GM12891 (cell line): ENCODE data around the gene TUBGCP2.

ENCODE experiments used
- DNase-seq: peaks from one replicate; pipeline ENCODE4 v3.0.0; 2011; ENCODE audit warnings: low spot score; ENCODE audit not compliant: insufficient read length
- FAIRE-seq: peaks from 2 replicates; lab custom pipeline; 2011; peaks lifted over from hg19 to GRCh38; lab: Jason Lieb, UNC
- PAX5 ChIP-seq: IDR thresholded peaks from 2 replicates; pipeline ENCODE4 v1.6.1; 2011; ENCODE audit warnings: low read length, moderate library complexity, mild to moderate bottlenecking; ENCODE audit not compliant: insufficient read depth, severe bottlenecking
- POLR2A ChIP-seq: IDR thresholded peaks from 2 replicates; pipeline ENCODE4 v1.6.1; 2011; ENCODE audit warnings: low read depth, low read length, control low read depth
- POLR2AphosphoS5 ChIP-seq: IDR thresholded peaks from 2 replicates; pipeline ENCODE4 v1.6.1; 2011; ENCODE audit warnings: low read depth, low read length, control low read depth
- POU2F2 ChIP-seq: IDR thresholded peaks from 2 replicates; pipeline ENCODE4 v1.6.1; 2011; ENCODE audit warnings: low read depth, mild to moderate bottlenecking, control low read depth, low read length, moderate library complexity
- SPI1 ChIP-seq: IDR thresholded peaks from 2 replicates; pipeline ENCODE4 v1.6.1; 2011; ENCODE audit warnings: low read depth, low read length, control low read depth
- TAF1 ChIP-seq: IDR thresholded peaks from 2 replicates; pipeline ENCODE4 v1.6.1; 2011; ENCODE audit warnings: low read depth, low read length, control low read depth

TUBGCP2 gene

DNA sequence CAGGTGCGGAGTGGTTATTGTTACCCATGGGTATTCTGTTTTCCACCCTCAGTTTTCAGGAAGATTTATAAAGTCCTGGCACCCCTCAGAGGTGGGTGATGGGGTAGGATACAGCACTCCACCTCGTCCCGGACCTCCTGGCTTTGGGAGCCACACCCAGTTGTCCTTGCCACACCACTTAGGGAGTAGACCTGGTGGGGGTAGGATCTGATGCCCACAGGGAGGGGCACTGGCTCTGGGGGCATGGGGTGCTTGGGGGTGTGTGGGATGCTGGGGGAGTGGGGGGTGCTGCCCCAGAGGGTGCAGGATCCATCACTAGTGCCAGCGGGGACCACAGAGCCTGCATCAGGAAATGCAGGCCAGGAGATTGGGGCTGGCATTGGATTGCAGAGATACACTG, 4.5 kb upstream of the TUBGCP2 start:
- DNase-seq (no peak), FAIRE-seq (no peak)
- TF ChIP-seq SPI1 (no peak), POU2F2 (no peak), PAX5 (no peak), POLR2A (no peak), TAF1 (no peak), POLR2AphosphoS5 (no peak)

DNA sequence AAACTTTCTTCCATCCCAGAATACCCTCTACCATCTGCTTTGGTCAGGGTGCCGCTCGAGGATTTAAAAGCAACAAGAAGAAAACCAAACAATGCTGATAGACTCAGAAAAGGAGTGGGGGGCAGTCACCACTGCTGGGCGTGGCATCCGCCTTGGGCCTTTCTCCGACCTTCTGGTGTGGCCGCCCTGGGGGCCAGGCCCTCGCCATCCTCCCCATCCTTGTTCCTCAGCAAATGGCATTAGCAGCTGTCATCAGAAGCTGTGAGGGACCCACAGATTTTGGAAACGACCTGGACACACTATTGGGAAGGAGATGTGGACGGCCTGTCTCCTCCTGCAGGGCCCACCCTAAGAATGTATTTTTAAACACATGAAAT, 4.1 kb upstream of the TUBGCP2 start:
- FAIRE-seq = no peak
- no peak for DNase-seq
- no peak for TF ChIP-seq TAF1
- TF ChIP-seq PAX5 = no peak

DNA sequence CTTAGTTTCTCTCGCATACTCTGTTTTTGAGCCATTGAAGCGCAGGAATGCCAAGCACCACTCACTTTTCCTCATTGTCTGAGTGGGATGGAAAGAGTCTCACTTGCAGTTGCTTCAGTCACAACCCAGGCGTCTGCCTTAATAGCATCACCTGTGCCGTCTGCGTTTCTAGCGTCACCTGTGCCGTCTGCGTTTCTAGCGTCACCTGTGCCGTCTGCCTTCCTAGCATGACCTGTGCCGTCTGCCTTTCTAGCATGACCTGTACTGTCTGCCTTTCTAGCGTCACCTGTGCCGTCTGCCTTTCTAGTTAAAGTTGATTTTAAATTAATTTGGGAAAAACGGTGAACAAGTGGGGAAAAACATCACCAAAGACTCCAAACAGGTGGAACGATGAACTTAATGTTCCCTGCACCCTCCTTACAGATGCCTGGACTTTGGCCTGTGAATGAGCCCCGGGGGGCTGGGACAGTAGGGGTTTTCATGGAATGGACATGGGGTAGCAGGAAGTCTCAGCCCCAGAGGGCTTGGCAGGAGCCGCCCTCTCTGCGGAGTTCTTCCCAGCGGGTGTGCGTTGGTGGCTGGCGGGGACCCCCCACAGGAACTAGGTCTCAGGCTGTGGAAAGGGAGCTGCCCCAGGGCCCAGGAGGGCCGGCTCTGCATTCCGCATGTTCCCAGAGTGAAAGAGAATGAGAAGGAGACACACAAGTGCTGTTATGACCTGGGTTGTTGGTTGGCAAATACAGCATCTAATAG, 3.5 kb upstream of the TUBGCP2 start:
- TF ChIP-seq TAF1 = no peak
- no peak for TF ChIP-seq SPI1
- no peak for TF ChIP-seq PAX5
- no peak for TF ChIP-seq POU2F2
- no peak for TF ChIP-seq POLR2A
- TF ChIP-seq POLR2AphosphoS5 = no peak
- no peak for FAIRE-seq

DNA sequence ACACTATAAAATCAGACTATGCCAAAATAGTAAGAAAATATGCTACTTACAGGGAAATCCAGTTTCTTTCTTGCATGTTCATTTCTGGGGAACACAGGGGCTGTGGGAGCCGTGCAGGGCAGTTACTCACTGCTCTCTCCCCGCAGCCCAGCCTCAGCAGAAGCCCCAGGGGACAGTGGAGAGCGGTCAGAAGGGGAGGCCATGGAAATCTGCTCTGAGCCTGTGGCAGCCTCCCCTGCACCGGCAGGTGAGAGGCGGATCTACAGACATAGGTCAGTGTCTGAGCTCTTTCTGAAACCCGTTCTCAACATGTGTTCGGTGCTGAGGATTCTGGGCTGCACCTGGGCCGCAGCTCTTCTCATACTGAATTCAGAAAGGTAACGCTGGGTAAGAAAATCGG, 2.9 kb upstream of the TUBGCP2 start:
- FAIRE-seq (no peak), DNase-seq (no peak)
- TF ChIP-seq POLR2A = no peak
- no peak for TF ChIP-seq SPI1
- no peak for TF ChIP-seq POU2F2
- no peak for TF ChIP-seq POLR2AphosphoS5
- TF ChIP-seq PAX5 = no peak
- no peak for TF ChIP-seq TAF1

More for the DNA sequence above, 3.5 kb upstream of the TUBGCP2 start:
- DNase-seq = no peak

DNA sequence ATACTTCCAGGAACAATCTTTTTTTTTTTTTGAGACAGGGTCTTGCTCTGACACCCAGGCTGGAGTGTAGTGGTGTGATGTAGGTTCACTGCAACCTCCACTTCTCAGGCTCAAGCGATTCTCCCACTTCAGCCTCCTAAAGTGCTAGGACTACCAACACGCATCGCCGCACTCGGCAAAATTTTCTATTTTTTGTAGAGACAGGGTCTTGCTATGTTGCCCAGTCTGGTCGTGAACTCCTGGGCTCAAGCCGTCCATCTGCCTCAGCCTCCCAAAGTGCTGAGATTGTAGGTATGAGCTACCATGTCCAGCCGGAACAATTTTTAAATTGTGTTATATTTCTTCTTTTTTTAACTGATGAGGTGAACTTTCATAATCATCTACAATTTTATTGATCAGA, 2.1 kb upstream of the TUBGCP2 start:
- FAIRE-seq = no peak
- TF ChIP-seq POLR2A (no peak), TAF1 (no peak), POU2F2 (no peak), SPI1 (no peak), PAX5 (no peak), POLR2AphosphoS5 (no peak)
- no peak for DNase-seq

DNA sequence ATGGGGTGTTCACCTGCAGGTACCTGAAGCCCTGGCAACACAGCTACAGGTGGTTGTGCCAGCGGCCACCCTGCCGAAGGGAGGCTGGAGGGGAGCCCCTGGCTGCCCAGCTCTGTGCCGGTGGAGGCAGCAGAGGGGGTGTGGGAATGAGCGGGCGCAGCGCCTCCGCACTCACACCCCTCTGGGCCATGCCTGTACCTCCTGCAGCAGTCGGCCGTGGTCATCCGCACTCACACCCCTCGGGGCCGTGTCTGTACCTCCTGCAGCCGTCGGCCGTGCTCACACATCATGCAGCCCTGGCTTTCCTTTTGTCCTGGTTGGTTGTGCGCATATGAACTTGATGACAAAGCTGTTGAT, 1.7 kb upstream of the TUBGCP2 start:
- TF ChIP-seq SPI1 (no peak), POLR2A (no peak), POLR2AphosphoS5 (no peak), POU2F2 (no peak), TAF1 (no peak), PAX5 (no peak)
- no peak for FAIRE-seq
- no peak for DNase-seq

DNA sequence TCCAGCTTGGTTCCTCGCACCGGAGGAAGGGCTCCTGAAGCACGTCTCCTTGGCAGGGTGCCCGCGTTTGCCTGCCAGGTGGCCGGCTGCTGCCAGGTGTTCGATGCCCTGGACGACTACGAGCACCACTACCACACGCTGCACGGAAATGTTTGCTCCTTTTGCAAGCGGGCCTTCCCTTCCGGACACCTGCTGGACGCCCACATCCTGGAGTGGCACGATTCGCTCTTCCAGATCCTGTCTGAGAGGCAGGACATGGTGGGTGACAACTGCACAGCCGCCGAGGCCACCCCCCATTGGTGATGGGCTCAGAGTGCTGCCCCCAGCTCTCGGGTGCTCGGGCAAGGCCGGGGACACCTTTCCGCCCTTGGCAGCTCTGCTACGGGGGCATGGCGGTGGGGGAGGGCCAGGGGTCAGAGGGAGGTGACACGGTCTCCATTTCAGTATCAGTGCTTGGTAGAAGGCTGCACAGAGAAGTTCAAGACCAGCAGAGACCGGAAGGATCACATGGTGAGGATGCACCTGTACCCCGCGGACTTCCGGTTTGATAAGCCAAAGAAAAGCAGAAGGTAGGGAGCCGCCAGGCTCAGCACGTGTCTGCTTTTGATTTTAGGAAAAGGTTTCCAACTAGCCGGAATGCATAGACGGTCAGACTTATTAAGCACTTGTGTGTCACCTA, 1.2 kb upstream of the TUBGCP2 start:
- DNase-seq = no peak
- TF ChIP-seq TAF1 (no peak), POLR2A (no peak), POU2F2 (no peak), PAX5 (no peak), SPI1 (no peak), POLR2AphosphoS5 (no peak)
- FAIRE-seq = no peak

DNA sequence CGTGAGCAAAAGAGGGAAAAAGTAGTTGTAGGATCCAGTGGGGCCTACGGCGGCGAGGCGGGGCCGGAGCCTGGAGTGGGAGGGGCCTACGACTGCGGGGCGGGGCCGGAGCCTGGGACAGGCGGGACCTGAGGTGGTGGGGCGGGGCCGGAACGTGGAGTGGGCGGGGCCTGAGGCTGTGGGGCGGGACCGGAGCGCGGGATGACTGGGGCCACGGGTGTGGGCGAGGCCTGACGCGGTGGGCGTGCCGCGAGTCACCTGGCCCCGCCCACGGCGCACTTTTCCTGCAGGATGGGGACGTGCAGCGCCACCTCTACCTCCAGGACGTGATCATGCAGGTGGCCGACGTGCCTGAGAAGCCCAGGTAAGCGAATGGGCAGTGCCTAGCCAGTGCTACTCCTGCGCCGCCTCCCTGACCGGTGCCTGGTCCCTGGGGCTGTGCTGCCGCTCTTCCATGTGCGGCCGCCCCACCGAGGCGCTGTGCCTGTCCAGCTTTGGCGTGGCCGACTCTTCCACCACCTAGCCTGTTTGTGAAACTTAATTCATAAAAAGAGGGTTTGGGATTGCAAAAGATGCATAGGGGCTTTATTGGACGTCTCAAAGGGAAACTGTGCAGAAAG, 538 bp upstream of the TUBGCP2 start:
- DNase-seq (peak; percentile 96), FAIRE-seq (no peak)
- TF ChIP-seq TAF1 = no peak
- no peak for TF ChIP-seq SPI1
- TF ChIP-seq POU2F2 = no peak
- TF ChIP-seq POLR2A = no peak
- no peak for TF ChIP-seq POLR2AphosphoS5
- TF ChIP-seq PAX5 = no peak

DNA sequence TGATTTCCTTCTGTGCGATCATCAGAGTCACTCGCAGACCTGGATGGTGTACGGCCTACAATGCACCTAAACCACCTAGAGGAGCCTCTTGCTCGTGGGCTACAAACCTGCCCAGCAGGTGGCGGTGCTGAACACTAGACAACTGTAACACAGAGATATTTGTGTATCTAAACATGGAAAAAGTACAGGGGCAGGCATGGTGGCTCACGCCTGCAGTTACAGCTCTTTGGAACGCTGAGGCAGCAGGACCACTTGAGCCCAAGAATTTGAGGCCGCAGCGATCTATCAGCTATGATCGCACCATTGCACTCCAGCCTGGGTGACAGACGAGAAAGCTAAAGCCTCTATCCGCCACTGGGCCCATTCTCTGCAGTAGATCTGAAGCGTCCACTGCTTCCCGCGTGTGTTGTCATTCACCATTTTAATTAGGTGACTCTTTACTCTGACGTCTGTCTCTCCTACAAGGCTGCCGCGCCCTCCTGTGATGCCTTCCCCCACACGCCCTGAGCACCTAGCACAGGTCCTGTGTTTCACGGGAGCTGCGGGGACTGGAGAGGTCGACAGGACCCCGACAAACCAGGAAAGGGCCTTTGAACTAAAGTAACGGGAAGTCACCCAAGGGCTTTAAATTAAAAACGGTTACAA, 774 bp downstream of the TUBGCP2 start:
- TF ChIP-seq PAX5 = no peak
- no peak for DNase-seq
- FAIRE-seq = peak; percentile 98
